CD14-positive monocyte (primary cell): ENCODE results near the gene CERK. TPM values are rescaled to one million over a fixed set of nuclear protein-coding genes. Genes with fewer than 3 reads are reported as not detected.
"Not testable (repeated sequence)": the region's sequence is repeated elsewhere in the genome, so short reads cannot be mapped to it uniquely, and the experiment has no call there.

Experiments used
- DNase-seq, 3 donors: peaks; one replicate each; pipeline ENCODE4 v3.0.0-alpha.2; 2011 to 2022
- H2AFZ ChIP-seq: 2 replicates; pipeline ENCODE4 v1.6.0; 2012; ENCODE audit warnings: mild to moderate bottlenecking, low read depth, low read length, inconsistent platforms; ENCODE audit not compliant: insufficient read depth, poor library complexity, severe bottlenecking
- H3K27ac ChIP-seq, 2 donors: 1 replicate in 1 of 2; 2 replicates in 1 of 2; pipeline ENCODE4 v1.5.1; 2012 to 2013; ENCODE audit warnings: low read length in 2 of 2, control low read depth in 1 of 2, inconsistent platforms in 1 of 2, low read depth in 1 of 2, mild to moderate bottlenecking in 1 of 2
- H3K27me3 ChIP-seq, 2 donors: one replicate each; pipeline versions ENCODE4 v1.6.0 to v1.6.1; 2011 to 2013; ENCODE audit warnings: low read length in 2 of 2; ENCODE audit not compliant: control insufficient read depth in 2 of 2, insufficient read depth in 2 of 2
- H3K36me3 ChIP-seq, 2 donors: replicated peaks in 1 of 2; 1 replicate in 1 of 2; 2 replicates in 1 of 2; pipeline versions ENCODE4 v1.5.1 to v1.6.1; 2012 to 2013; ENCODE audit warnings: low read length in 2 of 2, control low read depth in 1 of 2, inconsistent platforms in 1 of 2, mild to moderate bottlenecking in 1 of 2; ENCODE audit not compliant: insufficient read depth in 2 of 2, control insufficient read depth in 1 of 2
- H3K4me1 ChIP-seq, 2 donors: 1 replicate in 1 of 2; 2 replicates in 1 of 2; pipeline versions ENCODE4 v1.5.1 to v1.6.1; 2012 to 2013; ENCODE audit warnings: low read length in 2 of 2, control low read depth in 1 of 2, inconsistent platforms in 1 of 2, mild to moderate bottlenecking in 1 of 2, moderate library complexity in 1 of 2; ENCODE audit not compliant: insufficient read depth in 2 of 2, control insufficient read depth in 1 of 2
- H3K4me2 ChIP-seq: replicated peaks from 2 replicates; pipeline ENCODE3; 2012; ENCODE audit warnings: low read length, moderate library complexity, mild to moderate bottlenecking; ENCODE audit not compliant: poor library complexity, severe bottlenecking; ENCODE audit errors: extremely low read depth
- H3K4me3 ChIP-seq, 3 experiments: fragments of 200-600 bp in 1 of 3; sonication (generic) in 1 of 3; replicated peaks in 1 of 3; 1 replicate in 2 of 3; 2 replicates in 1 of 3; pipeline ENCODE4 v1.5.1; 2011 to 2013; ENCODE audit warnings: low read length in 3 of 3, mild to moderate bottlenecking in 3 of 3, control low read depth in 2 of 3, low read depth in 2 of 3, inconsistent platforms in 1 of 3, moderate library complexity in 1 of 3
- H3K79me2 ChIP-seq: 2 replicates; pipeline ENCODE4 v1.6.0; 2012; ENCODE audit warnings: mild to moderate bottlenecking, control low read depth, inconsistent platforms, low read length, moderate library complexity; ENCODE audit not compliant: insufficient read depth
- H3K9ac ChIP-seq: 2 replicates; pipeline ENCODE4 v1.6.0; 2017; ENCODE audit warnings: low read length, mild to moderate bottlenecking; ENCODE audit not compliant: insufficient read depth, poor library complexity, severe bottlenecking
- H3K9me3 ChIP-seq, 2 donors: replicated peaks in 1 of 2; 1 replicate in 1 of 2; 2 replicates in 1 of 2; pipeline versions ENCODE4 v1.5.1 to v1.6.1; 2012 to 2013; ENCODE audit warnings: low read length in 2 of 2, control low read depth in 1 of 2; ENCODE audit not compliant: control insufficient read depth in 1 of 2, insufficient read depth in 1 of 2
- H4K20me1 ChIP-seq: 2 replicates; pipeline ENCODE4 v1.6.0; 2012; ENCODE audit warnings: mild to moderate bottlenecking, low read length, control low read depth, moderate library complexity; ENCODE audit not compliant: insufficient read depth
- H3K27ac Mint-ChIP-seq, 7 donors: one replicate each; pipeline ENCODE4 v1.8.0; 2020; ENCODE audit warnings: mild to moderate bottlenecking in 7 of 7, mixed read lengths in 7 of 7, moderate library complexity in 6 of 7, inconsistent platforms in 2 of 7
- H3K27me3 Mint-ChIP-seq, 3 donors: one replicate each; pipeline ENCODE4 v1.8.0; 2021 to 2022; ENCODE audit warnings: low read depth in 3 of 3, mild to moderate bottlenecking in 3 of 3, mixed read lengths in 3 of 3, moderate library complexity in 3 of 3, inconsistent platforms in 1 of 3
- H3K36me3 Mint-ChIP-seq, 2 donors: one replicate each; pipeline ENCODE4 v1.8.0; 2020; ENCODE audit warnings: mixed read lengths in 2 of 2, inconsistent platforms in 1 of 2, mild to moderate bottlenecking in 1 of 2
- H3K4me1 Mint-ChIP-seq: one replicate; pipeline ENCODE4 v1.8.0; 2020; ENCODE audit warnings: mild to moderate bottlenecking, mixed read lengths
- H3K4me3 Mint-ChIP-seq, 2 donors: one replicate each; pipeline ENCODE4 v1.8.0; 2020; ENCODE audit warnings: mild to moderate bottlenecking in 2 of 2, mixed read lengths in 2 of 2, moderate library complexity in 1 of 2
- H3K9me3 Mint-ChIP-seq, 7 donors: one replicate each; pipeline ENCODE4 v1.8.0; 2020 to 2022; ENCODE audit warnings: mixed read lengths in 7 of 7, mild to moderate bottlenecking in 6 of 7, moderate library complexity in 6 of 7, inconsistent platforms in 2 of 7
- WGBS: methylation state at CpG from one replicate; pipeline ENCODE4 v1.1.5; 2013; ENCODE audit warnings: missing lambda C conversion rate; ENCODE audit not compliant: insufficient coverage; 5-methylcytosine and 5-hydroxymethylcytosine counted together
- intact Hi-C, 2 donors: fragments of 100-400 bp; cut with micrococcal nuclease; formaldehyde crosslinking; loops; one replicate each; pipeline versions ENCODE4 v1.15.0 to v1.15.1; 2023
- polyA plus RNA-seq, 3 donors: library from polyadenylated mRNA; depleted of rRNA in 1 of 3; unstranded in 2 of 3; stranded (reverse) in 1 of 3; fragments of 300-500 nt in 2 of 3; fragments of >200 nt in 1 of 3; fragmentation: Illumina TruSeq in 2 of 3; gene quantifications; 1 replicate in 2 of 3; 2 replicates in 1 of 3; pipeline ENCODE4 v1.2.3, GENCODE V29; 2012 to 2021
- TF ChIP-seq, protein P1 (sequence below): fragments of 200-600 bp; IDR thresholded peaks from one replicate; pipeline ENCODE4 v1.8.0; 2022; ENCODE audit warnings: antibody characterized with exemption, mild to moderate bottlenecking

The CERK gene
- polyA plus RNA-seq, 3 donors, result 22.4 to 40.2 (median 24.5) TPM

- H3K4me3 ChIP-seq, result peak overlapping the region in 1 of 3 experiments; percentile 87
- H3K4me3 Mint-ChIP-seq, result peak overlapping the region; percentile 100
- H3K4me1 Mint-ChIP-seq, result peaks cover 55% of the 10 kb centered on the region
- peaks cover 0 to 2% (median 0%) of the 10 kb centered on the region in 7 donors for H3K9me3 Mint-ChIP-seq
- peak overlapping the region; percentile 82 for H3K4me2 ChIP-seq
- intact Hi-C loops, result loop anchor here (5.0 to 10.0 kb wide), 3 partner anchors 36 to 141 kb away; no protein-coding TSS in a partner anchor
- H3K27ac ChIP-seq, result peak overlapping the region; percentile 2 to 88
- no peaks in the 10 kb centered on the region for H3K9me3 ChIP-seq
- H3K79me2 ChIP-seq, result peaks cover 74% of the 10 kb centered on the region
- H2AFZ ChIP-seq, result no peak overlapping the region
- DNase-seq, result no peak
- H3K4me1 ChIP-seq, result peaks cover 48 to 56% of the 10 kb centered on the region in 2 donors
- WGBS, result 63% methylated on average over 9 of the region's 13 CpGs
- peak overlapping the region; percentile 36 to 93 (median 86) for H3K27ac Mint-ChIP-seq
- TF ChIP-seq, protein P1, sequence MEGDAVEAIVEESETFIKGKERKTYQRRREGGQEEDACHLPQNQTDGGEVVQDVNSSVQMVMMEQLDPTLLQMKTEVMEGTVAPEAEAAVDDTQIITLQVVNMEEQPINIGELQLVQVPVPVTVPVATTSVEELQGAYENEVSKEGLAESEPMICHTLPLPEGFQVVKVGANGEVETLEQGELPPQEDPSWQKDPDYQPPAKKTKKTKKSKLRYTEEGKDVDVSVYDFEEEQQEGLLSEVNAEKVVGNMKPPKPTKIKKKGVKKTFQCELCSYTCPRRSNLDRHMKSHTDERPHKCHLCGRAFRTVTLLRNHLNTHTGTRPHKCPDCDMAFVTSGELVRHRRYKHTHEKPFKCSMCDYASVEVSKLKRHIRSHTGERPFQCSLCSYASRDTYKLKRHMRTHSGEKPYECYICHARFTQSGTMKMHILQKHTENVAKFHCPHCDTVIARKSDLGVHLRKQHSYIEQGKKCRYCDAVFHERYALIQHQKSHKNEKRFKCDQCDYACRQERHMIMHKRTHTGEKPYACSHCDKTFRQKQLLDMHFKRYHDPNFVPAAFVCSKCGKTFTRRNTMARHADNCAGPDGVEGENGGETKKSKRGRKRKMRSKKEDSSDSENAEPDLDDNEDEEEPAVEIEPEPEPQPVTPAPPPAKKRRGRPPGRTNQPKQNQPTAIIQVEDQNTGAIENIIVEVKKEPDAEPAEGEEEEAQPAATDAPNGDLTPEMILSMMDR, result no peak
- peaks cover 0 to 2% (median 2%) of the 10 kb centered on the region in 3 donors for H3K27me3 Mint-ChIP-seq
- peaks cover 22 to 24% of the 10 kb centered on the region in 2 donors for H3K36me3 Mint-ChIP-seq
- peaks cover 10 to 12% of the 10 kb centered on the region in 2 donors for H3K36me3 ChIP-seq
- peak overlapping the region; percentile 15 for H3K9ac ChIP-seq
- H4K20me1 ChIP-seq, result peaks cover 62% of the 10 kb centered on the region
- no peaks in the 10 kb centered on the region for H3K27me3 ChIP-seq
These were observed 2.1 kb downstream of the CERK start for GRCh38 chr22:46735747-46736608.

DNA sequence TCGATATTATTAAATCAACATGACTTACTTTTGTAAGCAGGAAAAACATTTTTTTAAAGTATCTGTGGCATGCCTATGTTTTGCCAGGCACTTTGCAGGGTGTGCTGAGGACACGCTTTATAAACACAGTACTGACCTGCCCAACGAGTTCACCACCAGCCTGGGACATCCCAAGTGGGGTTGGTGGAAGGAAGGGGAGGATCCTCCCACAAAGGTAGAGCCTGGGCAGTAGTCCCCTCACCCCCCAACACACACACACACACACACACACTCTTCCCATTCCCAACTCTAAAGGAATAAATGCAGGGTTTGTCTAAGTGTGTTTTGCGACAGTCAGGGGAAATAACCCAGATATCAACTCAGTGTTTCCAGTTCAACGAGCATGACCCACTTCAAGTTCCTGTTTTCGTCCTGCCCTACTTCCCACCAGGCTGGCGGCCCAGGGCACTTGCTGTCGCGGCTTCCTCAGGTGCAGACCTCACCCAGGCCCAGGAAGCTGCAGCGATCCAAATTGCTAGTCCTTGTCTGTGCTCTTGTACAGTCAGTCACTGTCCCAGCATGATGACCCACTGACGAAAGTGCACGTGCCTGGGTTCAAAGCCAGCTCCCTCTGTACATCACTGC is 3.1 kb downstream of the CERK start:
- DNase-seq, result peak; percentile 69 to 83 (median 82)
- H3K4me1 ChIP-seq, result peaks cover 45 to 50% of the 10 kb centered on the region in 2 donors
- H3K9me3 ChIP-seq, result no peaks in the 10 kb centered on the region
- peaks cover 23 to 31% of the 10 kb centered on the region in 2 donors for H3K36me3 Mint-ChIP-seq
- no peaks in the 10 kb centered on the region for H3K9me3 Mint-ChIP-seq
- TF ChIP-seq, protein P1, result no peak
- intact Hi-C loops, result loop anchor here (5.0 to 10.0 kb wide), 3 partner anchors 37 to 140 kb away; no protein-coding TSS in a partner anchor
- peak overlapping the region; percentile 82 for H3K4me2 ChIP-seq
- H3K27ac Mint-ChIP-seq, result peak overlapping the region; percentile 81 to 93 (median 89)
- peaks cover 49% of the 10 kb centered on the region for H3K4me1 Mint-ChIP-seq
- H3K4me3 Mint-ChIP-seq, result peak overlapping the region; percentile 71 to 100
- peaks cover 72% of the 10 kb centered on the region for H4K20me1 ChIP-seq
- H3K27me3 ChIP-seq, result no peaks in the 10 kb centered on the region
- H2AFZ ChIP-seq, result no peak overlapping the region
- peak overlapping the region in 1 of 3 experiments; percentile 87 for H3K4me3 ChIP-seq
- peaks cover 0 to 2% (median 2%) of the 10 kb centered on the region in 3 donors for H3K27me3 Mint-ChIP-seq
- H3K27ac ChIP-seq, result peak overlapping the region; percentile 19 to 64
- peak overlapping the region; percentile 15 for H3K9ac ChIP-seq
- H3K36me3 ChIP-seq, result peaks cover 13 to 22% of the 10 kb centered on the region in 2 donors
- H3K79me2 ChIP-seq, result peaks cover 84% of the 10 kb centered on the region
- WGBS, result 3% methylated on average over 8 of the region's 12 CpGs

- not testable (repeated sequence) for H3K9me3 Mint-ChIP-seq, H3K27me3 ChIP-seq, DNase-seq, H3K27me3 Mint-ChIP-seq, H2AFZ ChIP-seq, H3K4me3 Mint-ChIP-seq, H3K4me3 ChIP-seq, H3K9me3 ChIP-seq, H3K4me2 ChIP-seq, H3K9ac ChIP-seq
- H3K36me3 ChIP-seq, result peaks cover 13 to 28% of the 10 kb centered on the region in 2 donors
- H3K27ac ChIP-seq, result peak overlapping the region in 1 of 2 donors; percentile 64
- peak overlapping the region in 2 of 7 donors; percentile 8 to 42 for H3K27ac Mint-ChIP-seq
- H4K20me1 ChIP-seq, result peaks cover 79% of the 10 kb centered on the region
- peaks cover 39 to 43% of the 10 kb centered on the region in 2 donors for H3K4me1 ChIP-seq
- intact Hi-C loops, result loop anchor here in 1 of 2 donors (10.0 kb wide), 1 partner anchor 139 kb away; no protein-coding TSS in a partner anchor
- 85% methylated on average over 5 of the region's 12 CpGs for WGBS
- peaks cover 91% of the 10 kb centered on the region for H3K79me2 ChIP-seq
- peaks cover 42% of the 10 kb centered on the region for H3K4me1 Mint-ChIP-seq
- H3K36me3 Mint-ChIP-seq, result peaks cover 25 to 37% of the 10 kb centered on the region in 2 donors
These were observed 3.8 kb downstream of the CERK start for GRCh38 chr22:46734213-46734722.
